ENCODE data around the gene WSCD2. TPM values are rescaled to one million over a fixed set of nuclear protein-coding genes. Genes with fewer than 3 reads are reported as not detected.

The WSCD2 gene
- total and polyA plus RNA-seq, 5 donors from 2014 or later, result 0.23 to 2.3 (median 1.6) TPM

GRCh38 chr12:108201808-108202207, 72.7 kb downstream of the WSCD2 start:
- Histone ChIP-seq H3K36me3 (ENCODE audit: control insufficient read depth, insufficient read depth, low read length) (no peaks in the 10 kb centered on the region), H3K9me3 (ENCODE audit: control insufficient read depth in 2 of 2, low read length in 2 of 2) (peaks cover 0 to 3% of the 10 kb centered on the region in 2 experiments), H3K4me3 (ENCODE audit: low read depth, low read length) (no peak overlapping the region), H3K27ac (ENCODE audit: insufficient read depth, low read length, poor library complexity, severe bottlenecking) (no peak overlapping the region), H3K4me1 (ENCODE audit: control insufficient read depth, insufficient read depth, low read length, poor library complexity, severe bottlenecking) (no peaks in the 10 kb centered on the region), H3K27me3 (ENCODE audit: control insufficient read depth, insufficient read depth, low read length) (peaks cover 2% of the 10 kb centered on the region)
- ATAC-seq (ENCODE audit: low read depth in 2 of 2), result no peak
- Mint-ChIP-seq H3K4me1 (no peaks in the 10 kb centered on the region), H3K27me3 (peaks cover 21% of the 10 kb centered on the region), H3K9me3 (peaks cover 0 to 4% (median 0%) of the 10 kb centered on the region in 7 donors), H3K27ac (no peak overlapping the region), H3K36me3 (no peaks in the 10 kb centered on the region), H3K4me3 (no peak overlapping the region)
- no peak for DNase-seq

- DNase-seq, result no peak
- no peaks in the 10 kb centered on the region for H3K4me1 Mint-ChIP-seq
- no peak for ATAC-seq (ENCODE audit: low read depth in 2 of 2)
These were observed 75.3 kb downstream of the WSCD2 start for GRCh38 chr12:108204117-108204987.

DNA sequence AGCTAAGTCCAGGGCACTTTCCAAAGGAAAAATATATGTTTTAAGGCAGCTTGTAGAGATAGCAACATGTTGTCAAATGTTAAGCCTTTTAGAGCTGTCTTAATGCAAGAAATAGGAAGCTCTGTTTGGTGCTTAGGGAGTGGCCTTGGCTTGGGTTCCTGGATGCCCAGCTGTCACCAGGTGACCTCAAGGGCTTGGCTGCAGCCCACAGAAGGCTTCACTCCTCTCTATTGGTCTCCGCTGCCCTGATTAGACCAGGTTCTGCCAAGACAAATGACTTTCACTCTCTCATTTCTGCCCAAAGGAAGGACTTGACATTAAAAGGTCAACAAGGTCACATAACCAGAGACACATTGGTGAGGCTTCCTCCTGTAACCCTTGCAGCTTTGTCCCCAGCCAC, 76.8 kb downstream of the WSCD2 start:
- Histone ChIP-seq H3K9me3 (ENCODE audit: control insufficient read depth in 2 of 2, low read length in 2 of 2) (peaks cover 0 to 3% of the 10 kb centered on the region in 2 experiments), H3K4me1 (ENCODE audit: control insufficient read depth, insufficient read depth, low read length, poor library complexity, severe bottlenecking) (no peaks in the 10 kb centered on the region), H3K27ac (ENCODE audit: insufficient read depth, low read length, poor library complexity, severe bottlenecking) (no peak overlapping the region), H3K36me3 (ENCODE audit: control insufficient read depth, insufficient read depth, low read length) (no peaks in the 10 kb centered on the region), H3K27me3 (ENCODE audit: control insufficient read depth, insufficient read depth, low read length) (peaks cover 2% of the 10 kb centered on the region), H3K4me3 (ENCODE audit: low read depth, low read length) (no peak overlapping the region)
- peaks cover 18% of the 10 kb centered on the region for H3K27me3 Mint-ChIP-seq
- H3K36me3 Mint-ChIP-seq, result no peaks in the 10 kb centered on the region
- H3K4me1 Mint-ChIP-seq, result no peaks in the 10 kb centered on the region
- DNase-seq (no peak), ATAC-seq (ENCODE audit: low read depth in 2 of 2) (no peak)
- no peak overlapping the region for H3K27ac Mint-ChIP-seq
- H3K9me3 Mint-ChIP-seq, result peaks cover 0 to 4% (median 0%) of the 10 kb centered on the region in 7 donors
- H3K4me3 Mint-ChIP-seq, result no peak overlapping the region

More at GRCh38 chr12:108204117-108204987, 75.3 kb downstream of the WSCD2 start:
- Mint-ChIP-seq H3K36me3 (no peaks in the 10 kb centered on the region), H3K9me3 (peaks cover 0 to 4% (median 0%) of the 10 kb centered on the region in 7 donors), H3K27ac (no peak overlapping the region), H3K4me3 (no peak overlapping the region), H3K27me3 (peaks cover 22% of the 10 kb centered on the region)
- no peaks in the 10 kb centered on the region for H3K36me3 ChIP-seq (ENCODE audit: control insufficient read depth, insufficient read depth, low read length)
- no peak overlapping the region for H3K4me3 ChIP-seq (ENCODE audit: low read depth, low read length)
- H3K27ac ChIP-seq (ENCODE audit: insufficient read depth, low read length, poor library complexity, severe bottlenecking), result no peak overlapping the region
- H3K4me1 ChIP-seq (ENCODE audit: control insufficient read depth, insufficient read depth, low read length, poor library complexity, severe bottlenecking), result no peaks in the 10 kb centered on the region
- H3K27me3 ChIP-seq (ENCODE audit: control insufficient read depth, insufficient read depth, low read length), result peaks cover 2% of the 10 kb centered on the region
- peaks cover 0 to 3% of the 10 kb centered on the region in 2 experiments for H3K9me3 ChIP-seq (ENCODE audit: control insufficient read depth in 2 of 2, low read length in 2 of 2)

DNA sequence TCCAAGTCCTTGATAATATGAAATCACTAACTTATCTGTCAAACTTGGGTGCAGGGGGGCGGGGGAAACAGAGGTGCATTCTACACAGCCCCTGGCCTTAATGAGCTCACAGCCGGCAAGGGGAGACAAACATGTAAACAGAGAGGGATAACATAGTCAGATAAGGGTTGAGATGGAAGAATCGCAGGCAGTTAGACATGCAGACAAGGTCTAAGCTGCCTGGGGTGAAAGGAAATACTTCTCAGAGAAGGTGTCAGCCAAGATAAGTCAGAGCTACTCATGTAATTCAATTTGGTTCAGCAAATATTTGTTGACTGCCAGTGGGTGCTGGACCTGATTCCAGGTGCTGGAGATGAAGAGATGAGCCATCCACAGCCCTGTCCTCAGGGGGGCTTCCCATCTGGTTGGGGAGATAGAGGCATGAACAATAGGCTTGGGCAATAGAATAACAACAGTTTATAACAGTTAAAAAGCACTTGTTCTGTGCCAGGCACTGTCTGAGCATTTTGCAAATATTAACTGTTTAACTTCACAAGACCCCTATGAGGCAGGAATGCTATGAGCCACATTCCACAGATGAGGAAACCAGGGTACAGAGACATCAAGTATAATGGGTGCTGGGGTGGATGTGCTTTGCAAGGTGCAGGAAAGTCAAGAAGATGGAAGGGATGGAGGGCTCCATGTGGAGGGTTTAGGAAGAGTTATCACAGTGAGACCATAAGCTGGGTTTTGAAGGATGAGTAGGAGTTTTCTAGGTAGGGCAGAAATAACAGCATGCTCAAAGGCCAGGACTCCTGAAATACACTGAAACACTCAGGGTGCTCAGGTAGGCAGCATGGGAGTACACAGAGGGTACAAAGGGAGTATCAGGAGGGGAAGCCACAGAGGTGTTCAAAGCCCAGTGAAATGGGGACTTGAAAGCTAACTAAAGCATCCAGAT, 79.0 kb downstream of the WSCD2 start:
- ATAC-seq (ENCODE audit: low read depth in 2 of 2) (no peak), DNase-seq (no peak)
- no peak overlapping the region for H3K4me3 ChIP-seq (ENCODE audit: low read depth, low read length)
- no peaks in the 10 kb centered on the region for H3K36me3 ChIP-seq (ENCODE audit: control insufficient read depth, insufficient read depth, low read length)
- Mint-ChIP-seq H3K27me3 (peaks cover 5% of the 10 kb centered on the region), H3K36me3 (no peaks in the 10 kb centered on the region), H3K4me1 (no peaks in the 10 kb centered on the region), H3K27ac (no peak overlapping the region), H3K9me3 (peaks cover 0 to 6% (median 0%) of the 10 kb centered on the region in 7 donors), H3K4me3 (no peak overlapping the region)
- H3K27me3 ChIP-seq (ENCODE audit: control insufficient read depth, insufficient read depth, low read length), result no peaks in the 10 kb centered on the region
- H3K9me3 ChIP-seq (ENCODE audit: control insufficient read depth in 2 of 2, low read length in 2 of 2), result peaks cover 0 to 3% of the 10 kb centered on the region in 2 experiments
- H3K27ac ChIP-seq (ENCODE audit: insufficient read depth, low read length, poor library complexity, severe bottlenecking), result no peak overlapping the region
- no peaks in the 10 kb centered on the region for H3K4me1 ChIP-seq (ENCODE audit: control insufficient read depth, insufficient read depth, low read length, poor library complexity, severe bottlenecking)

DNA sequence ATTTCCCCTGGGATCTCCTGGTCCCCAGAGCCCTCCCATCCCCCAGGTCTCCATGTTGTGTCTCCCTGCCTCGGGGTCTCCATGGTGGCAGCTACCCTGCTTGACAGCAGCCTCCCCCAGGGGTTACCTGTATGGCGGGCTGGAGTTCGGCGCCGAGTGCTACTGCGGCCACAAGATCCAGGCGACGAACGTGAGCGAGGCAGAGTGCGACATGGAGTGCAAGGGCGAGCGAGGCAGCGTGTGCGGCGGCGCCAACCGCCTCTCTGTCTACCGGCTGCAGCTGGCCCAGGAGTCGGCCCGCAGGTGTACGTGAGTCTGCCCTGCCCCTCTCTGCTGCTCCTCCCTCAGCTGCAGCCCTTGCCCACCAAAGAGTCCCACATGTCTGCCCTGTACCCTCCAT, 80.9 kb downstream of the WSCD2 start:
- Histone ChIP-seq H3K27ac (ENCODE audit: insufficient read depth, low read length, poor library complexity, severe bottlenecking) (no peak overlapping the region), H3K4me3 (ENCODE audit: low read depth, low read length) (no peak overlapping the region), H3K4me1 (ENCODE audit: control insufficient read depth, insufficient read depth, low read length, poor library complexity, severe bottlenecking) (no peaks in the 10 kb centered on the region), H3K27me3 (ENCODE audit: control insufficient read depth, insufficient read depth, low read length) (no peaks in the 10 kb centered on the region), H3K9me3 (ENCODE audit: control insufficient read depth in 2 of 2, low read length in 2 of 2) (no peaks in the 10 kb centered on the region), H3K36me3 (ENCODE audit: control insufficient read depth, insufficient read depth, low read length) (no peaks in the 10 kb centered on the region)
- no peaks in the 10 kb centered on the region for H3K4me1 Mint-ChIP-seq
- no peak for DNase-seq
- ATAC-seq (ENCODE audit: low read depth in 2 of 2), result no peak
- H3K27me3 Mint-ChIP-seq, result peaks cover 5% of the 10 kb centered on the region
- peaks cover 0 to 8% (median 0%) of the 10 kb centered on the region in 7 donors for H3K9me3 Mint-ChIP-seq
- no peaks in the 10 kb centered on the region for H3K36me3 Mint-ChIP-seq
- no peak overlapping the region for H3K27ac Mint-ChIP-seq
- H3K4me3 Mint-ChIP-seq, result no peak overlapping the region

- no peaks in the 10 kb centered on the region for H3K4me1 Mint-ChIP-seq
- no peaks in the 10 kb centered on the region for H3K36me3 ChIP-seq (ENCODE audit: control insufficient read depth, insufficient read depth, low read length)
- peaks cover 0 to 8% (median 0%) of the 10 kb centered on the region in 7 donors for H3K9me3 Mint-ChIP-seq
- H3K27me3 ChIP-seq (ENCODE audit: control insufficient read depth, insufficient read depth, low read length), result no peaks in the 10 kb centered on the region
- H3K9me3 ChIP-seq (ENCODE audit: control insufficient read depth in 2 of 2, low read length in 2 of 2), result no peaks in the 10 kb centered on the region
- no peak overlapping the region for H3K4me3 Mint-ChIP-seq
- no peak overlapping the region for H3K27ac Mint-ChIP-seq
- no peaks in the 10 kb centered on the region for H3K36me3 Mint-ChIP-seq
- no peak overlapping the region for H3K27ac ChIP-seq (ENCODE audit: insufficient read depth, low read length, poor library complexity, severe bottlenecking)
- ATAC-seq (ENCODE audit: low read depth in 2 of 2) (no peak), DNase-seq (no peak)
- no peak overlapping the region for H3K4me3 ChIP-seq (ENCODE audit: low read depth, low read length)
- H3K4me1 ChIP-seq (ENCODE audit: control insufficient read depth, insufficient read depth, low read length, poor library complexity, severe bottlenecking), result no peaks in the 10 kb centered on the region
- H3K27me3 Mint-ChIP-seq, result peaks cover 5% of the 10 kb centered on the region
These were observed 82.1 kb downstream of the WSCD2 start for GRCh38 chr12:108211157-108211556.

DNA sequence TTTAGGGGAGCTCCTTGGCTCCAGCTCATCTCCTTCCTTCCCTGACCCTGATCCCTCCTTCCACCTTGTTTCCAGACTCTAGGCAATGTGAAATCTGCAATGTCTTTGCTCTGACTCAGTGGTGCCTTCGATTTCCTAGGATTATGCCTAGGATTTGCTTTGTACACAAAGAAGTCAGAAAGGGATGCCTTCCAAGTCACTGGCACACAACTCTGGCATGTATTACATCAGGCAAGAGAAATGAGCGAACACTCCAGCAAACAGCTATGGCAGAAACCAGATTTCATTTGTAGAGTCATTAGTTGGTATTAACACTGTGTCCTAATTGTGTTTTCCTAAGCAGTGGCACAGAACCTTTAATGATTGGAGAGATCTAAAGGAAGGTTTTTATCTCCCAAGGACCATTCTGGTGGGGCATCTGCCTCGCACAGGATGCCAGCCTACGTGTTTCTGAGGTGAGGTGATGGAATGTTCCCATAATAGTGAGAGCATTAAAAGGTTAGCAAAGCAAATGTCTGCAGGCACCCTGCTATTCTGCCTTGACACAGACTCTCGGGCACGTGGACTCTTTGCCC, 84.9 kb downstream of the WSCD2 start:
- H3K4me1 ChIP-seq (ENCODE audit: control insufficient read depth, insufficient read depth, low read length, poor library complexity, severe bottlenecking), result no peaks in the 10 kb centered on the region
- no peak overlapping the region for H3K27ac ChIP-seq (ENCODE audit: insufficient read depth, low read length, poor library complexity, severe bottlenecking)
- no peak for ATAC-seq (ENCODE audit: low read depth in 2 of 2)
- H3K27me3 ChIP-seq (ENCODE audit: control insufficient read depth, insufficient read depth, low read length), result no peaks in the 10 kb centered on the region
- H3K4me3 ChIP-seq (ENCODE audit: low read depth, low read length), result no peak overlapping the region
- no peaks in the 10 kb centered on the region for H3K4me1 Mint-ChIP-seq
- no peak for DNase-seq
- peaks cover 10% of the 10 kb centered on the region for H3K27me3 Mint-ChIP-seq
- H3K36me3 Mint-ChIP-seq, result no peaks in the 10 kb centered on the region
- no peaks in the 10 kb centered on the region for H3K36me3 ChIP-seq (ENCODE audit: control insufficient read depth, insufficient read depth, low read length)
- H3K9me3 ChIP-seq (ENCODE audit: control insufficient read depth in 2 of 2, low read length in 2 of 2), result no peaks in the 10 kb centered on the region
- no peak overlapping the region for H3K4me3 Mint-ChIP-seq
- no peak overlapping the region for H3K27ac Mint-ChIP-seq
- peaks cover 0 to 8% (median 0%) of the 10 kb centered on the region in 7 donors for H3K9me3 Mint-ChIP-seq
